Lower leg skin (tissue), 3 donors: ENCODE data around the gene ARL9.

Experiments
- POLR2A ChIP-seq, 2 donors: fragments of 450-650 bp; IDR thresholded peaks; one replicate each; pipeline ENCODE4 v1.6.1; 2016 to 2017; ENCODE audit warnings: antibody characterized with exemption in 2 of 2, mild to moderate bottlenecking in 1 of 2, moderate library complexity in 1 of 2
- TF ChIP-seq, protein P1 (sequence below), 3 donors: fragments of 450-650 bp; IDR thresholded peaks; one replicate each; pipeline ENCODE4 v1.5.1; 2016; ENCODE audit warnings: antibody characterized with exemption in 3 of 3, mild to moderate bottlenecking in 3 of 3, moderate library complexity in 2 of 3

DNA sequence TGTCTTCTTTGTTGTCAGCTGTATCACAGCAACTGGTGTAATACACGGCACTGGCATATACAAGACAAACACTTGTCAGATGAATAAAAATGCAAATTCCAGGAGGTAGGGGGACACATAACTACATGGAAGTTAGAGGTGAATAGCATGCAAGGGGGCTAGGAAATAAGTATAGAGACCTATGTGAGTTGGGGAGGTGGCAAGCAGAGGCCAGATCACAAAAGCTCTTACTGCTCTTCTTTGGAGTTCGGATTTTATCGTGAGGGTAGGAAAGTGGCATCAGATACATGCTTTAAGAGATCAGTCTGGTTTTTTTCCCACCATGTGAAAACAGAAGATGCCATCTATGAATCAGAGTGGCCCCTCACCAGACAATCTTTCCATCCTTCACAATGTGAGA lies 41.0 kb upstream of the ARL9 start:
- TF ChIP-seq, protein P1, sequence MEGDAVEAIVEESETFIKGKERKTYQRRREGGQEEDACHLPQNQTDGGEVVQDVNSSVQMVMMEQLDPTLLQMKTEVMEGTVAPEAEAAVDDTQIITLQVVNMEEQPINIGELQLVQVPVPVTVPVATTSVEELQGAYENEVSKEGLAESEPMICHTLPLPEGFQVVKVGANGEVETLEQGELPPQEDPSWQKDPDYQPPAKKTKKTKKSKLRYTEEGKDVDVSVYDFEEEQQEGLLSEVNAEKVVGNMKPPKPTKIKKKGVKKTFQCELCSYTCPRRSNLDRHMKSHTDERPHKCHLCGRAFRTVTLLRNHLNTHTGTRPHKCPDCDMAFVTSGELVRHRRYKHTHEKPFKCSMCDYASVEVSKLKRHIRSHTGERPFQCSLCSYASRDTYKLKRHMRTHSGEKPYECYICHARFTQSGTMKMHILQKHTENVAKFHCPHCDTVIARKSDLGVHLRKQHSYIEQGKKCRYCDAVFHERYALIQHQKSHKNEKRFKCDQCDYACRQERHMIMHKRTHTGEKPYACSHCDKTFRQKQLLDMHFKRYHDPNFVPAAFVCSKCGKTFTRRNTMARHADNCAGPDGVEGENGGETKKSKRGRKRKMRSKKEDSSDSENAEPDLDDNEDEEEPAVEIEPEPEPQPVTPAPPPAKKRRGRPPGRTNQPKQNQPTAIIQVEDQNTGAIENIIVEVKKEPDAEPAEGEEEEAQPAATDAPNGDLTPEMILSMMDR (IDR thresholded peaks at IDR 0.05) = no peak
- no peak for TF ChIP-seq POLR2A (IDR thresholded peaks at IDR 0.05)
